C4-2B (cell line): Measurements from ENCODE around the gene CD96.

ENCODE experiments used
- CTCF ChIP-seq: fragments of 450-650 bp; conservative IDR thresholded peaks from 2 replicates; pipeline ENCODE4 v1.5.1; 2017; ENCODE audit warnings: mild to moderate bottlenecking
- ZFX ChIP-seq: fragments of 450-650 bp; IDR thresholded peaks from 2 replicates; pipeline ENCODE4 v1.6.1; 2017

- TF ChIP-seq CTCF, result no peak
- TF ChIP-seq ZFX, result no peak
These were observed 43.2 kb downstream of the CD96 start for GRCh38 chr3:111585217-111585616.
